Measurements from ENCODE around the gene CNFN.

The CNFN gene

DNA sequence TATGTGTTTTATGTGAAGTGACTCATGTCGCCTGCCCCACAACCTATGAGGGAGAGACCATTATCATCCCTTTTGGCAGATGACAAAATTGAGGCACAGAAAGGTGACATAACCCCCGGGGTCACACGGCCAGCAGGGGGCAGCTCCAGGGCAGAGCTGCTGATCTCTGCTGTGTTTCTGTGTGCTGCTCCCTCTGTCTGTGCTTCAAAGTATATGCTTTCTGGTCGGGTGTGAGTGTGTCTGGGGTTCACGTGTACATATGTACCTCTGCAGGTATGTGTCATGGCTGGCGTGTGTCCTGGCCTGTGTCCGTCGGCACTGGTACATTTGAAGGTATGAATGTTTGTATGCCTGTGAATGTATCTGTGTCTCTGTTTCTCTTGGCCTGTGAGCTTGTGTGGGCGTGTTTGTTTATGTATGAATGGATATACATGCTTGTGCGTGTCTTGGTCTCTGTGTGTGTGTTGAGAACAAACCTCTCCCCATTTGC, 30.0 kb upstream of the CNFN start:
- peaks cover 41% of the 10 kb centered on the region for H3K4me1 Mint-ChIP-seq
- H3K4me3 Mint-ChIP-seq: no peak overlapping the region
- no peaks in the 10 kb centered on the region for H3K9me3 Mint-ChIP-seq
- no peaks in the 10 kb centered on the region for H3K36me3 Mint-ChIP-seq
- no peaks in the 10 kb centered on the region for H3K27me3 Mint-ChIP-seq
- no peak overlapping the region for H3K27ac Mint-ChIP-seq

DNA sequence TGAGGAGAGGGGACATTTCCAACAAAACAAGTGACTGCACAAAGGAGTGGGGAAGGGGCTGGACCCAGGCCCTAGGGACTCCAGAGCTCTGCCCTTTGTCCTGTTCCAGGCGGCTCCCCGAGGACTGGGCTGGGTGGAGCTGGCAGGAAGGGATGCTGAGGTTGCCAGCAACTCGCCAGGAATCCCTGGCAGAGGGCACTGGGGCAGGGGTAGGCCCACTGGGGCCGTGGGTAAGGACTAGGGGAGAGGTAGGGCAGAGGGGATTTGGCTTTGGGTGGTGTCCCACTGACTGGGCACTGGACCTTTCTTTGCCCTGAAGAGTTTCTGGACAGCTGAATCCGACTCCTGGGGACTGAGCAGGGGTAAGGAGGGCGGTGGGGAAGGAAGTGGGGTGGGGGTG, 29.2 kb upstream of the CNFN start:
- Mint-ChIP-seq H3K9me3 (no peaks in the 10 kb centered on the region), H3K4me3 (no peak overlapping the region), H3K4me1 (peaks cover 38% of the 10 kb centered on the region), H3K27me3 (no peaks in the 10 kb centered on the region), H3K27ac (no peak overlapping the region), H3K36me3 (no peaks in the 10 kb centered on the region)

DNA sequence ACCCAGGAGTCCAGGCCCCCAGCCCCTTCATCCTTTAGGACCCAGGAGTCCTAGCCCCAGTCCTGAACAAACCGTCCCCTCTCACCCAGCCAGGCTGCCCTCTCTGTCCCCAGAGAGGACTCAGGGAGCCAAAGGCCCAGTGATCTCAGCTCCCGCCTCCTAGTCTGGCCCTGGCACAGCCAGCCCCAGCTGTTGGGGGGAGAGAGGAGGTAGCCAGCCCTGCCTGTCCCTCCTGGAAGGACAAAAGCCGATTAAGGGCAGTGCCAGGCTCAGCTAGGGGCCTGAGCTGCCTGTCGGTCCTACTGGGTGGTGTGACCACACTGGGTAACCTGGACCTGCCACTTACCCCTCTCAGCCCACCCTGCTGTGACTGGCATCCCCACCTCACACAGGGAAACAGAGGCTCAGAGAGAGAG, 22.6 kb upstream of the CNFN start:
- no peak overlapping the region for H3K27ac Mint-ChIP-seq
- peaks cover 2% of the 10 kb centered on the region for H3K36me3 Mint-ChIP-seq
- no peaks in the 10 kb centered on the region for H3K9me3 Mint-ChIP-seq
- no peaks in the 10 kb centered on the region for H3K4me1 Mint-ChIP-seq
- no peak overlapping the region for H3K4me3 Mint-ChIP-seq
- no peaks in the 10 kb centered on the region for H3K27me3 Mint-ChIP-seq

DNA sequence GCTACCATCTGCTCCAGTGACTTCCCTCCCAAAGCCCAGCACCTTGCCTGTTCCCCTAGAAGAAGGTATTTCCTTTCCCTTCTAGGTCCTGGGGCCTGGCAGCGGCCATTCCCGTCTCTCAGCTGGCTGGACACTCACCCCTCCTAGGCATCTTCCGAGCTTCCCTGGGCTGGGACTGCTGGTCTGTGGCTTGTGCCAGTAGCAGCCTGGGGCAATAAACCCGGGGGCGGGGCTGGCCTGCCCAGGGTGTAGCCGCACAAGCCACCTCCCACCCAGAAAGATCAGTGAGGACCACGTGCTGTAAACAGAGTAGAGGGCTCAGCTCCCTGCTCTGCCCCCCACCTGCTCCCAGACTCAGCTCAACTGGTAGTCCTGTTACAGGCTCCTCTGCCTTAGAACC, 22.1 kb upstream of the CNFN start:
- Mint-ChIP-seq H3K36me3 (peaks cover 2% of the 10 kb centered on the region), H3K27me3 (no peaks in the 10 kb centered on the region), H3K4me1 (no peaks in the 10 kb centered on the region), H3K27ac (no peak overlapping the region), H3K9me3 (no peaks in the 10 kb centered on the region), H3K4me3 (no peak overlapping the region)

DNA sequence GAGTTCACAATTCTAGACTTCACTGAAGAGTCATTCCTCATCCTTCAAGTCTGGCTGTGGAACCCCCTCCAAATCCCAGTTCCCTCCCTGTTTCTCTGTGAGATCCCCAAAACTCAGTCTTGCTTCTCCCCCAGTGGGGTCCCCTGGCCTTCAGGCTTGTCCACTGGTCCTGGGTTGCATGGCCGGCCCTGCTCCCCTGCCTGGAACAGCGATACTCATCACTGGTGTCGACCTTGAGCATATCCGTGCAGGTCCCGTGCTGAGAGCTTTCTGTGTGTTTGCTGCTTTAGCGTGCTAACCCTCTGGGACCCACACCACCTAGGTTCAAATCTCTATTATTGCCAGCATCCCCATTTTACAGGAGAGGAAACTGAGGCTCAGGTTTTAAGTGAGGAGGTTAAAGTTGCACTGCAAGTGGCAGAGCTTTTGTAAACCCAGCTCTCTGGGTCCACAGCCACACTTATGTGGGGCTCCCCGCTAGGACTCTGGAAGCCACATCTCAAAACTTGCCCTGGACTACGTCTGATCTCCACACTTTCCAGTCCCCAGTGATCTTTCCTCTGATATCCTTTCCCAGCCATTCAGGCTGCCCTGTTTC, 21.6 kb upstream of the CNFN start:
- H3K27me3 Mint-ChIP-seq: no peaks in the 10 kb centered on the region
- no peaks in the 10 kb centered on the region for H3K9me3 Mint-ChIP-seq
- peaks cover 2% of the 10 kb centered on the region for H3K36me3 Mint-ChIP-seq
- no peak overlapping the region for H3K4me3 Mint-ChIP-seq
- H3K4me1 Mint-ChIP-seq: no peaks in the 10 kb centered on the region
- H3K27ac Mint-ChIP-seq: peak overlapping the region; percentile 43

DNA sequence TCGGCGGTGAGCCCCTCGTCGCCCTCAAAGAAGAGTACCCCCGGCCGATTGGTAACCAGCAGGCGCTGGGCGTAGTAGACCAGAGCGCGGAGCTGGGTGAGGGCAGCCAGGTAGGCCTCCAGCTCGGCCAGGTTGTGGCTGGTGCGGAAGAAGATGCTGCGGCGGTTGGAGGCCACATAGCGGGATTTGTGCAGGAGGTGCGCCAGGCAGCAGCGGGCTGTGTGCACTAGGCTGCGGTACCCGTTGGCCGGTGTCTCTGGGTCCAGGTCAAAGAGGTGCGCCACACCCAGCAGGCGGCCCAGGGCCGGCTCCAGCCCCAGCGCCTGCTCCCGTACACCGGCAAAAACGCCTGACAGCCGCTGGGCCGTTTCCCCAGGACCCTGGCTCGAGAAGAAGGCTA, 20.3 kb upstream of the CNFN start:
- peaks cover 2% of the 10 kb centered on the region for H3K36me3 Mint-ChIP-seq
- no peaks in the 10 kb centered on the region for H3K4me1 Mint-ChIP-seq
- no peaks in the 10 kb centered on the region for H3K27me3 Mint-ChIP-seq
- no peaks in the 10 kb centered on the region for H3K9me3 Mint-ChIP-seq
- H3K4me3 Mint-ChIP-seq: no peak overlapping the region
- H3K27ac Mint-ChIP-seq: no peak overlapping the region

DNA sequence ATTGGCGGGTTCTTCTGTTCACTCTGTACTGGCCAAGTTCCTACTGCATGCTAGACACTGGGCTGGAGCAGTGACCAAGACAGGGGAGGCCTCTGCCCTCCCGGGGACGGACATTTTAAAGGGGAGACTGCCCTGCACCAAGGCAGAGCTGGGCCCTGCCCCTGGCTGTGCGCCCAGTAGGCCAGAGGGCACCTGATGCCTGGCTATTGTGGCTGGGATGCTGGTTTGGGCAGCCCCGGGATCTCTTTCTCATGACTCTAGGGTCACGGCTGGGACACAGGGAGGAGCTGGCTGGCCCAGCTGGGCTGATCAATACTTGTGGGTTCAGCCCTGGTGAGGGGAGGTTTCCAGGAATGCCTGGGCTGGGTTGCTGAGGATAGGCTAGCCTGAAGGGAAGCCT, 19.4 kb upstream of the CNFN start:
- Mint-ChIP-seq H3K27me3 (no peaks in the 10 kb centered on the region), H3K27ac (no peak overlapping the region), H3K36me3 (peaks cover 2% of the 10 kb centered on the region)

DNA sequence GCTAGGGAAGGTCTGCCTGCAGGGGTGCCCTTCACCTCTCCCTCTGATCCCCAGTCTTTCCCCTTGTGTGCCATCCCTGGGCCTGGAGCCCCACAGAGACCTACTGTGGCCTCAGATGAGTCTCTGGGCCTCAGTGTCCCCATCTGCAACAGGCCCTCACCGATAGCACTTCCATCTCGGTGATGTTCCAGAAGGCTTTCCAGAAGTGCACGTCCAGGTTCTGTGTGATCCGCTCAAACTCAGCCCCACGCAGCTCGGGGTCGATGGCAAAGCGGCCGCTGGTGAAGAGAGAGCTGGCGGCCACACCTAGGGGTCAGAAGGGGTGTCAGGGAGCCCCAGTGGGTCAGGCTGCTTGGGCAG, 17.7 kb upstream of the CNFN start:
- H3K36me3 Mint-ChIP-seq: no peaks in the 10 kb centered on the region
- H3K27me3 Mint-ChIP-seq: no peaks in the 10 kb centered on the region
- H3K9me3 Mint-ChIP-seq: no peaks in the 10 kb centered on the region
- H3K4me1 Mint-ChIP-seq: no peaks in the 10 kb centered on the region
- no peak overlapping the region for H3K4me3 Mint-ChIP-seq
- H3K27ac Mint-ChIP-seq: no peak overlapping the region

More for the DNA sequence above, 19.4 kb upstream of the CNFN start:
- H3K9me3 Mint-ChIP-seq: no peaks in the 10 kb centered on the region
- H3K4me1 Mint-ChIP-seq: no peaks in the 10 kb centered on the region
- no peak overlapping the region for H3K4me3 Mint-ChIP-seq

DNA sequence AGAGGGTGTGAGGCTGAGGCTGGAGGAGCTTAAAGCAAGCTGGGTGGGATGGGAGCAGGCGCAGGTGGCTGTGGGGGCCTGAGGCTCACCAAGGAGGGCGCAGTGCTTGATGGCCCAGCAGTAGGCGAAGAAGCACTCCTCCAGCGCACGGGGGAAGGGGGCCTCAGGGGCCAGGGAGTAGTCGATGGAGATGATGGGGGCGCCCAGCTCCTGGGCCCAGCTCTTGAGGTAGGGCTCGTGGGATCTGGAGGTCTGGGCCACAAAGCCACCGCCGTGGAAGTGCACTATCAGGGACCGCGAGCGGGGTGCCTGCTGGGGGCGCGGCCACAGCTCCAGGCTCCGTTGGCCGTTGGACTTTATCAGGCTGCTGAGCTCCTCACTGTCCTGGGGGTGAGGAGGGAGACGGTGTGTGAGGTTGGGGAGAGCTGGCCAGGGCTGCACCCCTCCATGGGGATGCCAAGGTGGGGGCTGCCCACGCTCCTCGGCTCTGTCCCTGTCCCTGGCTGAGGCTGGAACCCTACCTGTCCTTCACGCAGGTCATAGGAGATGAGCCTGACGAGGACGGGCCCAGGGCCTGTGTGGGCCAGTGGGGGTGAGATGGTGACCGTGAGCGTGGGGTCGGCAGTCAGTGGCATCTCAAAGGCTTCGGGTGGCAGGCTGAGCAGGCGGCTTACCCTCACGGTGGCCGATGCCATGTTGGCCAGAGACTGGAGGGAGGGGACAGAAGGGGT, 17.2 kb upstream of the CNFN start:
- H3K4me3 Mint-ChIP-seq: no peak overlapping the region
- no peaks in the 10 kb centered on the region for H3K9me3 Mint-ChIP-seq
- H3K27me3 Mint-ChIP-seq: no peaks in the 10 kb centered on the region
- no peak overlapping the region for H3K27ac Mint-ChIP-seq
- H3K36me3 Mint-ChIP-seq: no peaks in the 10 kb centered on the region
- H3K4me1 Mint-ChIP-seq: no peaks in the 10 kb centered on the region

DNA sequence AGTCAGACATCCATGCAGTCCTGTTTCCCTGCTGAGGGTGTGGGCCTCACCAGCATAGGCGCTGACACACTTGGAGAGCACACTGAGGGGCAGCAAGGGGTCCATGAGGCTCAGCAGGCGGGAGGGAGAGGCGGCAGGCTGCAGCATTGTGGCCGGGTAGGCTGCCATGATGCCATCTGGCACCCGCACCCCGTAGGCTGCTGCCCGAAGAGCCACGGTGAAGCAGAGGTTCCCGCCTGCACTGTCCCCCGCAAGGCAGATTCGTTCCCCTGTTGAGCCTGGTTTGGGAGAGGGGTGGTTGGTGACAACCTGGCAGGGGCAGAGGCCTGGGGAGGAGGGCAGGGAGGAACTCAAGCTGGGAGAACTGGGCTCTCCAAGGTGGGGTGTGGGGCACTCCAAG, 16.0 kb upstream of the CNFN start:
- Mint-ChIP-seq H3K4me1 (peaks cover 2% of the 10 kb centered on the region), H3K27me3 (no peaks in the 10 kb centered on the region), H3K36me3 (no peaks in the 10 kb centered on the region), H3K9me3 (no peaks in the 10 kb centered on the region), H3K4me3 (no peak overlapping the region), H3K27ac (no peak overlapping the region)

DNA sequence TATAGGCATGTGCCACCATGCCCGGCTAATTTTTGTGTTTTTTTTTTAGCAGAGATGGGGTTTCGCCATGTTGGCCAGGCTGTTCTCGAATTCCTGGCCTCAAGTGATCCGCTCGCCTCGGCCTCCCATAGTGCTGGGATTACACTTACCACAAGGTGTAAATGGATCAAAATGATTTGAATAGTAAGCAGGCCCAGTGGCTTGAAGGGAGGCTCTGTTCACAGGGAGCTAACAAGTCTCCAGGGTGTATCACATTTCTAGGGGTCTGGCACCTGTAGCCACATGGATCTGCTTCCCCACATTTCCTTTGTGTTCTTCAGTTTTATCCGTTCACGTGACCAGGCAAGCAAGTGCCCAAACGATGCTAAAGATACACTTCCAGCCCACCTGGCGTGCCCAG, 13.5 kb upstream of the CNFN start:
- no peak overlapping the region for H3K4me3 Mint-ChIP-seq
- no peak overlapping the region for H3K27ac Mint-ChIP-seq
- H3K36me3 Mint-ChIP-seq: no peaks in the 10 kb centered on the region
- peaks cover 11% of the 10 kb centered on the region for H3K4me1 Mint-ChIP-seq
- no peaks in the 10 kb centered on the region for H3K9me3 Mint-ChIP-seq
- H3K27me3 Mint-ChIP-seq: no peaks in the 10 kb centered on the region

DNA sequence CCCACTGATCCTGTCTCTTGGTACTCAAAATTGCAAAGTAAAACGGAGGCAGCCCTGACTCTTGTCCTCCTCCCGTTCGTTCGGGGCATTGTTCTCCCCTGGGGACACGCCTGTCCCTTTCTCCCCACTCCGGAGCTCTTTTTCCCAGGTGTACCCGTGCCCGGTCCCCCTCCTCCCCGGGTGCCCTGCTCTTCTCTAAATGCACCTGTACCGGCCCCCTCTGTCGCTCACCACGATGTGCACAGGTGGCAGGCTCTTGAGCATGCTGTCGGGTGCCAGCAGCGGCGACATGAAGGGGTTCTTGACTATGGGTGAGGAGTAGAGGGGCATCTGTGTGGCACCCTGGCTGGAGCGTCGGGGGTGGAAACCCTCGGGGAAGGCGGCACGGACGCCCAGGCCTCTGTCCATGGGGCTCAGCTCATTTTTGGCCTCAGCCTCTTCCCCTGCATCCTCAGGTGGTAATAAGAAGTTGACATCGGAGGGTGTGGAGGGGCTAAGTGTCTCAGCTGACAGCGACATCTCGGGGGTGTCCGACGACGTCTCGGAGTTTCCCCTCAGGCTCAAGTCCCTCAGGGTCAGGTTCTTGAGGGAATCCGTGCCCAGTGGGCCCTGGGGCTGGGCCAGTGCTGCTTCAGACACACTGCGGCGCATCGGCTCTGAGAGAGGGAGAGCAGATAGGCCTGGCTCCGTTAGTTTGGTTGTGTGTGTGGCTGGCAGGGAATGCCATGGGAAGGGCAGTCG, 12.4 kb upstream of the CNFN start:
- Mint-ChIP-seq H3K36me3 (no peaks in the 10 kb centered on the region), H3K27me3 (no peaks in the 10 kb centered on the region), H3K9me3 (no peaks in the 10 kb centered on the region), H3K27ac (no peak overlapping the region), H3K4me3 (peak overlapping the region; percentile 82), H3K4me1 (peaks cover 17% of the 10 kb centered on the region)

DNA sequence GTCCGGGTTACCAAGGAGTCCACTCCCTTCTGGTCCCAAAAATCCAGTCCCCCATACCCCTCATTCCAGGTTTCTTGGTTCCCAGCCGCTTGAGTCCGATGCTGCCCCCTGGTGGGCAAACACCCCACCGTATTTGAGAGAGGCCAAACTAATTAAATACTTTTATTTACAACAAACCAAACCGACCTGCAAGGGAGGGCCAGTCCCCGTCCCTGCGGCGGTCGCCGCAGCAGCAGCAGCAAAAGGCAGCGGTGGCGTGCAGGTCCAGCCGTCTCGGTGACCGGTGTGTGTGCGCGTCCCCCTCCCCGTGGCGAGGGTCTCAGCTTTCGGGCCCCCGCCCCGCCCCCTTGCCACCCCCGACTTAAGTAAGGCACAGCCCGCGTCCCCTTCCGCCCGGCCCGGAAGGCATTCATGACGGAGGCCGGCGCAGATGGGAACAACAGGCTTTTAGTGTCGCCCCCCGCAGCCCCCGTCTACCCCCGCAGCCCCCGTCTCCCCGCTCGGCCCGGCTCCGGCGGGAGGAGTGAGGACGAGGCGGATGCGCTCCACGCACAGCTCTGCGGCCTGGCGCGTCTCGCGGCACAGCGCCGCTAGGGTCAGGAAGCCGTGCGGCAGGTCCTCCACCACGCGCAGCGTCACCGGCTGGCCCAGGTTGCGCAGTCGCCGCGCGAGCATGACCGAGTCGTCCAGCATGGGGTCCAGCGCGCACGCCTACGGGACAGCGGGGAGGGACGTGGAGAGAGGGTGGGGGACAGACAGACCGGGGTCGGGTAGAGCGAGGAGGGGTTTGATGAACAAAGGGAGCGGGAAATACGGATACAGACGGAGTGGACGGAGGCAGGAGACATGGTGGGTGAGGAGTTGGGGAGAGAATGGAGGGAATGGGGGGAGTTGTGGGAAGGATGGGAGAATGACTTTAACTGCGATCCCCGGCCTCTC, 11.5 kb upstream of the CNFN start:
- Mint-ChIP-seq H3K36me3 (no peaks in the 10 kb centered on the region), H3K4me3 (peak overlapping the region; percentile 82), H3K27ac (peak overlapping the region; percentile 72), H3K27me3 (no peaks in the 10 kb centered on the region), H3K9me3 (no peaks in the 10 kb centered on the region), H3K4me1 (peaks cover 26% of the 10 kb centered on the region)

DNA sequence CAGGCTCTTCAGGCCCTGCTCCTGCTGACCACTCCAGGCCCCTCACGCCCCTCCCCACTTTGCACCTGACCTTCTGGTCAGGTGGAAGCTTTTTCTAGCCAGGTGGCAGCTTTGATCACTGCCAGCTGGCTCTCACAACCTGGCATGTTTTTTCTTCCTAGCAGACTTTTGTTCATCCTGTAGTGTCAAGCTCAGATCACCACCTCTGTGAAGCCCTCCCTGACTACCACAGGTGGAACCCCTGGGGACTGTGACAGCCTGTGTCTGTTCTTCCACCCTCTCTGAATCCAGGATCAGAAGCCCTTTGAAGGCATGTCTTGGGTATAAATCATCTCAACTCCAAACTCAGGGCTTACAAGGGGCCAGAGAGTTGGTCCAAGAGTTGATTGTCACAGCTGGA, 10.3 kb upstream of the CNFN start:
- Mint-ChIP-seq H3K36me3 (no peaks in the 10 kb centered on the region), H3K9me3 (no peaks in the 10 kb centered on the region), H3K4me1 (peaks cover 31% of the 10 kb centered on the region), H3K4me3 (no peak overlapping the region), H3K27me3 (no peaks in the 10 kb centered on the region), H3K27ac (no peak overlapping the region)
